Activated CD8-positive, alpha-beta T cell treated with anti-CD3 and anti-CD28 coated beads for 36 hours (primary cell): ENCODE data around the gene RASA2. TPM values are rescaled to one million over a fixed set of nuclear protein-coding genes. Genes with fewer than 3 reads are reported as not detected.
"Not testable (repeated sequence)": the region's sequence is repeated elsewhere in the genome, so short reads cannot be mapped to it uniquely, and the experiment has no call there.

Experiments used
- ATAC-seq: fragments of 200-7000 bp; cut with Tn5 transposase; one replicate; pipeline ENCODE4 v1.10.0; 2021; ENCODE audit warnings: mild to moderate bottlenecking, moderate library complexity
- CTCF ChIA-PET: fragments of 350-600 bp; sonication (Branson Sonifier 250); formaldehyde crosslinking; loops from one replicate; lab custom pipeline; 2021; ENCODE audit warnings: antibody characterized with exemption; lab: Charles Lee
- POLR2A ChIA-PET: fragments of 350-600 bp; sonication (Branson Sonifier 250); formaldehyde crosslinking; loops from one replicate; lab custom pipeline; 2021; ENCODE audit warnings: antibody characterized with exemption; lab: Charles Lee
- DNase-seq: peaks from one replicate; pipeline ENCODE4 v3.0.0-alpha.2; 2020
- H3K27ac Mint-ChIP-seq: one replicate; pipeline ENCODE4 v1.8.0; 2021; ENCODE audit warnings: mild to moderate bottlenecking, mixed read lengths
- H3K27me3 Mint-ChIP-seq: one replicate; pipeline ENCODE4 v1.8.0; 2021; ENCODE audit warnings: mixed read lengths
- H3K36me3 Mint-ChIP-seq: one replicate; pipeline ENCODE4 v1.8.0; 2021; ENCODE audit warnings: low read depth, mixed read lengths
- H3K4me1 Mint-ChIP-seq: one replicate; pipeline ENCODE4 v1.8.0; 2021; ENCODE audit warnings: low read depth, mixed read lengths
- H3K4me3 Mint-ChIP-seq: one replicate; pipeline ENCODE4 v1.8.0; 2021; ENCODE audit warnings: mild to moderate bottlenecking, moderate library complexity, mixed read lengths
- H3K9me3 Mint-ChIP-seq: one replicate; pipeline ENCODE4 v1.8.0; 2021; ENCODE audit warnings: mixed read lengths
- intact Hi-C: fragments of 100-400 bp; cut with micrococcal nuclease; formaldehyde crosslinking; loops from one replicate; pipeline ENCODE4 v1.10.0; 2022
- total RNA-seq, 2 experiments: library from RNA; stranded (reverse); gene quantifications; one replicate each; pipeline ENCODE4 v1.2.3, GENCODE V29; 2021
- TF ChIP-seq, protein P1 (sequence below): fragments of 200-600 bp; IDR thresholded peaks from one replicate; pipeline ENCODE4 v1.8.0; 2022; ENCODE audit warnings: antibody characterized with exemption, mild to moderate bottlenecking

Gene RASA2
- total RNA-seq, 2 experiments from 2014 or later, result 35.4 to 41.5 TPM

DNA sequence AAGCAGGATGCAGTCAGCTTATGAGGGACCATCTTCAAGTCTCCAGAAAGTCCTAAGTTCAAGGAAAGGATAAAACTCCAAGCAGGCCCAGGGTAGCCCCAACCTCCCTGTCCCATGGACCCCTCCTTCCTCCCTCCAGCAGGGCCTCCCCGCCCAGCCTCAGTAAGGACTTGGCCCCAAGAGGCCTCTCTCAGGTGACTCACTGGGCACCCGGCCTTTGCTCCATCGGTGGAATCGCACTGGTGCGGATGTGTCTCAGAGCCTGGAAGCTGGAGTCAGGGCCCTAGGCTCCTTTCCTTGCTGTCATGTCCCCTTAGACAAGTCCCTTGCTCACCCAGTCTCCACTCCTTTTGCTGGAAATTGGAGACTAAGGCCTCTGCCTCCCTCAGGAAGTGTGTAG, 136.9 kb downstream of the RASA2 start:
- peaks cover 6% of the 10 kb centered on the region for H3K9me3 Mint-ChIP-seq
- TF ChIP-seq, protein P1, sequence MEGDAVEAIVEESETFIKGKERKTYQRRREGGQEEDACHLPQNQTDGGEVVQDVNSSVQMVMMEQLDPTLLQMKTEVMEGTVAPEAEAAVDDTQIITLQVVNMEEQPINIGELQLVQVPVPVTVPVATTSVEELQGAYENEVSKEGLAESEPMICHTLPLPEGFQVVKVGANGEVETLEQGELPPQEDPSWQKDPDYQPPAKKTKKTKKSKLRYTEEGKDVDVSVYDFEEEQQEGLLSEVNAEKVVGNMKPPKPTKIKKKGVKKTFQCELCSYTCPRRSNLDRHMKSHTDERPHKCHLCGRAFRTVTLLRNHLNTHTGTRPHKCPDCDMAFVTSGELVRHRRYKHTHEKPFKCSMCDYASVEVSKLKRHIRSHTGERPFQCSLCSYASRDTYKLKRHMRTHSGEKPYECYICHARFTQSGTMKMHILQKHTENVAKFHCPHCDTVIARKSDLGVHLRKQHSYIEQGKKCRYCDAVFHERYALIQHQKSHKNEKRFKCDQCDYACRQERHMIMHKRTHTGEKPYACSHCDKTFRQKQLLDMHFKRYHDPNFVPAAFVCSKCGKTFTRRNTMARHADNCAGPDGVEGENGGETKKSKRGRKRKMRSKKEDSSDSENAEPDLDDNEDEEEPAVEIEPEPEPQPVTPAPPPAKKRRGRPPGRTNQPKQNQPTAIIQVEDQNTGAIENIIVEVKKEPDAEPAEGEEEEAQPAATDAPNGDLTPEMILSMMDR, result no peak
- ChIA-PET POLR2A (no interaction called here), CTCF (no interaction called here)
- H3K4me1 Mint-ChIP-seq, result no peaks in the 10 kb centered on the region
- H3K27me3 Mint-ChIP-seq, result no peaks in the 10 kb centered on the region
- no peaks in the 10 kb centered on the region for H3K36me3 Mint-ChIP-seq
- intact Hi-C loops, result no loop called here
- H3K27ac Mint-ChIP-seq, result no peak overlapping the region
- no peak for ATAC-seq
- H3K4me3 Mint-ChIP-seq, result no peak overlapping the region
- DNase-seq, result no peak

GRCh38 chr3:141625506-141625905, 138.7 kb downstream of the RASA2 start:
- H3K9me3 Mint-ChIP-seq, result peaks cover 10% of the 10 kb centered on the region
- ATAC-seq (no peak), DNase-seq (no peak)
- CTCF ChIA-PET, result no interaction called here
- POLR2A ChIA-PET, result no interaction called here
- no peak overlapping the region for H3K27ac Mint-ChIP-seq
- intact Hi-C loops, result no loop called here
- no peaks in the 10 kb centered on the region for H3K36me3 Mint-ChIP-seq
- no peak overlapping the region for H3K4me3 Mint-ChIP-seq
- TF ChIP-seq, protein P1, result no peak
- H3K27me3 Mint-ChIP-seq, result no peaks in the 10 kb centered on the region
- H3K4me1 Mint-ChIP-seq, result no peaks in the 10 kb centered on the region

DNA sequence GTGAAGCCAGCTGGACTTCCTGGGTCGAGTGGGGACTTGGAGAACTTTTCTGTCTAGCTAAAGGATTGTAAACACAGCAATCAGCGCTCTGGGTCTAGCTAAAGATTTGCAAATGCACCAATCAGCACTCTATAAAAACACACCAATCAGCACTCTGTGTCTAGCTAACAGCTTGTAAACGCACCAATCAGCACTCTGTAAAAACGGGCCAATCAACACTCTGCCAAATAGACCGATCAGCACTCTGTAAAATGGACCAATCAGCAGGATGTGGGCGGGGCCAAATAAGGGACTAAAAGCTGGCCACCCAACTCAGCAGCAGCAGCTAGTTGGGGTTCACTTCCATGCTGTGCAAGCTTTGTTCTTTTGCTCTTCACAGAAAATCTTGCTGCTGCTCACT, 141.5 kb downstream of the RASA2 start:
- ATAC-seq, H3K4me1 Mint-ChIP-seq, POLR2A ChIA-PET, DNase-seq, H3K36me3 Mint-ChIP-seq, H3K4me3 Mint-ChIP-seq, H3K27ac Mint-ChIP-seq, intact Hi-C loops, H3K27me3 Mint-ChIP-seq: not testable (repeated sequence)
- CTCF ChIA-PET, result interaction anchor here (1.2 kb wide), 1 partner anchor 168 kb away, joined by 3 read pairs; no protein-coding TSS in a partner anchor
- H3K9me3 Mint-ChIP-seq, result peaks cover 10% of the 10 kb centered on the region

DNA sequence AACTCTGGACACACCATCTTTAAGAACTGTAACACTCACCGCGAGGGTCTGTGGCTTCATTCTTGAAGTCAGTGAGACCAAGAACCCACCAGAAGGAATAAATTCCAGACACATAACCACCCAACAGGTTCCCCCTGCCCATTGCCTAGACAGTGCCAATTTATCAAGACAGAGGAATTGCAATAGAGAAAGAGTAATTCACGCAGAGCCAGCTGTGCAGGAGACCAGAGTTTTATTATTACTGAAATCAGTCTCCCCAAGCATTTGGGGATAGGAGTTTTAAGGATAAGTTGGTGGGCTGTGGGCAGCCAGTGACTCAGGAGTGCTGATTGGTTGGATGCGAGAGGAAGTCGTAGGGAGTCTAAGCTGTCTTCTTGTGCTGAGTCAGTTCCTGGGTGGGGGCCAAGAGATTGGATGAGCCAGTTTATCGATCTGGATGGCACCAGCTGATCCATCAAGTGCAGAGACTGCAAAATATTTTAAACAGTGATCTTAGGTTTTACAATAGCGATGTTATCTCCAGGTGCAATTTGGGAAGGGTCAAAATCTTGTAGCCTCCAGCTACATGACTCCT, 142.1 kb downstream of the RASA2 start:
- H3K27ac Mint-ChIP-seq, POLR2A ChIA-PET, H3K4me1 Mint-ChIP-seq, DNase-seq, ATAC-seq, H3K36me3 Mint-ChIP-seq, H3K27me3 Mint-ChIP-seq, H3K4me3 Mint-ChIP-seq, intact Hi-C loops: not testable (repeated sequence)
- CTCF ChIA-PET, result interaction anchor here (1.0 to 1.2 kb wide), 2 partner anchors 169 to 325 kb away, joined by 3 read pairs; no protein-coding TSS in a partner anchor
- H3K9me3 Mint-ChIP-seq, result peaks cover 10% of the 10 kb centered on the region

- ATAC-seq (no peak), DNase-seq (no peak)
- TF ChIP-seq, protein P1, result no peak
- intact Hi-C loops, result no loop called here
- CTCF ChIA-PET, result no interaction called here
- POLR2A ChIA-PET, result no interaction called here
- no peak overlapping the region for H3K4me3 Mint-ChIP-seq
- H3K36me3 Mint-ChIP-seq, result no peaks in the 10 kb centered on the region
- no peaks in the 10 kb centered on the region for H3K4me1 Mint-ChIP-seq
- H3K27me3 Mint-ChIP-seq, result no peaks in the 10 kb centered on the region
- peaks cover 10% of the 10 kb centered on the region for H3K9me3 Mint-ChIP-seq
- no peak overlapping the region for H3K27ac Mint-ChIP-seq
These were observed 143.1 kb downstream of the RASA2 start for GRCh38 chr3:141629976-141630375.

DNA sequence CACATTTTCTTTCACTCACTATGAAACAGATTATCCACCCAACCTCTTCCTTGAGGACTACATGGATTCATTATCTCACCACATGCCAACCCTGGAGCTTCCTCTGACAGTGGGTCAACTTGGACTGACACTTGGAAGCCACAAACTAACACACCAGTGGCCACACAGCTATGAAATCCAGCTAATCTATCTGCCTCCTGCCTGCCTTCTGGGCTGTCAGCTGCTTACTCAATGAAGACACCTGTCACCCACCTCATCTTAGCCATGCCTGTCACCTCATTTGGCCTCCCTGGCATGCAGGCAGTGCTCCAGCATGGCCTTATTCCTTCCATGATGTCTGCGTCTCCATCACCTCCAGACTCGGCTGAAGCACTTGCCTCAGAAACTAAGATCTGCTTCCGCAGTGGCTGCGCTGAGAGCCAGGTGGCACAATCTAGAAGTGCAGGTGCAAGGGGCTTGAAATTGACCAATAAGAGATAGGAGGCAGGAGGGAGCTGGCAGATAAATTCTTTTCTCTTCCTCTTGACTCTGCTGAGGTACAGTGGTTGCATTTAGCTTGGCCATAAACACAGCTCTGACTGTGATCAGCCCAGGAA, 146.1 kb downstream of the RASA2 start:
- no peak overlapping the region for H3K4me3 Mint-ChIP-seq
- no peak overlapping the region for H3K27ac Mint-ChIP-seq
- H3K4me1 Mint-ChIP-seq, result no peaks in the 10 kb centered on the region
- ATAC-seq (no peak), DNase-seq (no peak)
- H3K36me3 Mint-ChIP-seq, result no peaks in the 10 kb centered on the region
- POLR2A ChIA-PET, result no interaction called here
- TF ChIP-seq, protein P1, result no peak
- CTCF ChIA-PET, result interaction anchor here (0.8 to 2.7 kb wide), 6 partner anchors 11 to 321 kb away, joined by 3 to 9 read pairs (median 3); no protein-coding TSS in a partner anchor
- H3K9me3 Mint-ChIP-seq, result peaks cover 10% of the 10 kb centered on the region
- H3K27me3 Mint-ChIP-seq, result no peaks in the 10 kb centered on the region
- intact Hi-C loops, result no loop called here
